Measurements from ENCODE around the gene MLH3.
"Not testable (repeated sequence)": the region's sequence is repeated elsewhere in the genome, so short reads cannot be mapped to it uniquely, and the experiment has no call there.

The MLH3 gene

GRCh38 chr14:75025876-75026275 lies 25.4 kb downstream of the MLH3 start:
- DNase-seq (ENCODE audit: low spot score) = no peak

DNA sequence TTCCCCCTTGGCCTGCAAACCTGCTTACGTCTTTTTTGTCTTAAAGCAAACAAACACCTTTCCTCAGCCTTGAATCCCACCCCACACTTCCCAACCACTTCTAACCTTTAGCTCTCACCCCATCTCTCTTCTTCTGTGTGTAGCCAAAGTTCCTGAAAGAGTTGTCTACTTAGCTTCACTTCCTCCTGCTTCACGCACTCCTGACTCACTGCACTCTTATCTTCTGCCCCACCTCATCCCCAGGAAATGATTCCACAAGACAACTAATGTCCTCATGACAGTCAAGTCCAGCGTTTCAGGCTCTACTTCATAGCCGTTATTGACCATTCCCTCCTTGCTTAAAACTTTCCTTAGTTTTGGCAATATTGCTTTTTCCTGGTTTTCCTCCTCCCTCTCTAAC lies 26.2 kb downstream of the MLH3 start:
- DNase-seq (ENCODE audit: low spot score) = peak; percentile 13

GRCh38 chr14:75023108-75023507 lies 28.2 kb downstream of the MLH3 start:
- no peak for DNase-seq (ENCODE audit: low spot score)

DNA sequence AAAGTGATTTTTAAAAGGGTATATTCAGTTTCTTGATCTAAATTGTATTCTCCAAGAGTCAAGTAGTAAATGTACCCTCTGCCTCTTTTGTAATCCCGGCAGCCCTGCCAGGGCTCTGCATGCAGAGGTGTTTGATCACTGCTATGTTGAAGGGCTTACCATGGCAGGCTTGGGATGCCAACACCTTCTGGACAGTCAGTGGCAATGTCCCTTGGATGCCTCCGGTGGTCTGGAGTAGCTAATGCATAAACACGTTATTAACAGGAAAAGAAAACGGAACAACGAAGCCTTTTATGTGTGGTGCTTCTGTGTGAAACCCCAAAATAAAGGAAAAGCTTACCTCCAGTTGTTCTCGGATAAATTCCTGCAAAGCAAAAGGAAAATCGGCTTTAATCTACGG lies 28.6 kb downstream of the MLH3 start:
- DNase-seq (ENCODE audit: low spot score) = no peak

- DNase-seq (ENCODE audit: low spot score) = no peak
Observed at GRCh38 chr14:75018694-75019093, 32.6 kb downstream of the MLH3 start.

DNA sequence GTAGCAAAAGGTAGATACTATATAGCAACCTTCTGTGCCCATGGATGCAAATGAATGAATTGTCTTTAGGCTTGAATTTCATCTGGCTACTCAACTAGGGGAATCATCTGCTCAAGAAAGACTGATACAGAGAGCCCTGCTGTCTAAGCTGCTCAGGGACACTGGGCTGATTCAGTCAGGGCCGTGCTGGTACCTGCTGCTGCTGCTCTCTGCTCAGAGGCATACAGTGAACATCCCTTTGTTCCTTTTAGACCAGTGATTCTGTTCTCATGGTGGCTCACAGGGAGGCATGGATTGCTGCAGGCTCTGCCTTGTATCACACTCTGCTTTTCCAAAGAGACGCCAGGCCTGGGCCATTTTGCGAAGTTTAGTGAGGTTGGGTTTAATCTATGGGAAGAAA lies 34.5 kb downstream of the MLH3 start:
- no peak for DNase-seq (ENCODE audit: low spot score)

- no peak for DNase-seq (ENCODE audit: low spot score)
Observed at GRCh38 chr14:75015496-75015895, 35.8 kb downstream of the MLH3 start.

DNA sequence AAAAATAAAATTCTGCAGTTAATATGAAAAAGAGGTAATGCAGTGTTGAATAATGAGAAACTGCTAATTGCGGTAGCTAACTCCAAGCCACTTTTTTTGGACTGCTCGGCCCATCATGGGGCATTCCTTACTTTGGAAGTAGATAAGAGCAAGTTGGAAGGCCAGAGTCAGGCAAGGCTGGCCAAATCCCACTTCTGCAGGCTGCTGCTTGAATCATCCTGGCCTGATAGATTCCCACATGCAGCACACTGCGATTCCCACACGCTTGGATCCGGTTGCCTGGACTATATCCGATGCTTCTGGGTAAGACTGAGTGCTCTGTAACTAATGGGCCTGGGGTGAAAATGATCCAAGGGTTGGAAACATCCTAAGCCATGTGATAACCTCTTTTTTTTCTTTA lies 38.0 kb downstream of the MLH3 start:
- no peak for DNase-seq (ENCODE audit: low spot score)

DNA sequence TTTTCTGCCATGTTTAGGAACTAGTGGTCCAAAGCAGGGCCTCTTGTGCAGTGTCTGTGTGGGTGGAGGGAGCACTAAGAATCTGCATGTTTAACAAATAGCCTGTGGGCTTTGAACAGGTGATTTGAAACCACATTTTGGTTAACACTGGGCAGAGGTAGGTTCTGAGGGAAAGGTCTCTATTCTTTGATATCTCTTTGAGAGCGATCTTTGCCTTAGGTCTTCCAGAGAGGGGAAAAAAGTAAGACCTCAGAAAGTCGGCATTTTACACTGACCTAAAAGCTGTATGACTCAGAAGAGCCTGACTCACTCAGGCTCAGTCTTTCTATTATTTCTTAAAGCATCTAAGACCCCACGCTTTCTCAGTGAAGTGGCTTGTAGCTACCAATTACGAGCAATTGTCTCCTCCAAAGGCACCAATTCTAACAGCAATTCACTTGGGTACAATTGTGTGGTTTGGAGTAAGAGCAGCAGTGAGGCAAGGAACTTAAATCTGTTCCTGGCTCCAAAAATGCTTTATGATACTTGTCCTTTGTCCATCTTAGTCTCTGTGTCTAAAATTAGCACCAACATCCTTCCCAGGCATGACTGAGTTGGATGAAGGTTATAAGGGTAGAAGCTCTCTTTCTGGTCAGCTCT lies 39.8 kb downstream of the MLH3 start:
- DNase-seq (ENCODE audit: low spot score) = peak; percentile 55

- DNase-seq (ENCODE audit: low spot score) = peak; percentile 29
Observed at GRCh38 chr14:75010472-75011093, 40.7 kb downstream of the MLH3 start.

DNA sequence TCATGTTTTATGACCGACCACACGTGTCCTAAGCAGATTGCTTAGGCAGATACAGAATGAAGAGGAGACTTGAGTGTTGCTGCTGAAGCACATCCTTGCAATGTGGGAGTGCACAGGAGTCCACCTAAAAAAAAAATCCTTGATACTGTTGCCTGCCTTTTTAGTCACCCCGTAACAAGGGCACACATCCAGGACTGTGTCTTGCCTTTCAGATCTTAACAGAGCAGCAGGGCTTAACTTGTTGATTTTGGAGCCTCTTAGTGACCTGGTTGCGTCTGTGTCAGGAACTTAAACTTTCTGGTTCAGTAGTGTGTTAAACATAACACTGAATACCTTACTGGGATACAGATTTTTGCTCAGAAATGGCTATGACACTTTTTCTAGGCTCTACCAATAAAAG lies 42.1 kb downstream of the MLH3 start:
- DNase-seq (ENCODE audit: low spot score) = no peak

GRCh38 chr14:75005357-75005756 lies 45.9 kb downstream of the MLH3 start:
- DNase-seq (ENCODE audit: low spot score) = no peak

DNA sequence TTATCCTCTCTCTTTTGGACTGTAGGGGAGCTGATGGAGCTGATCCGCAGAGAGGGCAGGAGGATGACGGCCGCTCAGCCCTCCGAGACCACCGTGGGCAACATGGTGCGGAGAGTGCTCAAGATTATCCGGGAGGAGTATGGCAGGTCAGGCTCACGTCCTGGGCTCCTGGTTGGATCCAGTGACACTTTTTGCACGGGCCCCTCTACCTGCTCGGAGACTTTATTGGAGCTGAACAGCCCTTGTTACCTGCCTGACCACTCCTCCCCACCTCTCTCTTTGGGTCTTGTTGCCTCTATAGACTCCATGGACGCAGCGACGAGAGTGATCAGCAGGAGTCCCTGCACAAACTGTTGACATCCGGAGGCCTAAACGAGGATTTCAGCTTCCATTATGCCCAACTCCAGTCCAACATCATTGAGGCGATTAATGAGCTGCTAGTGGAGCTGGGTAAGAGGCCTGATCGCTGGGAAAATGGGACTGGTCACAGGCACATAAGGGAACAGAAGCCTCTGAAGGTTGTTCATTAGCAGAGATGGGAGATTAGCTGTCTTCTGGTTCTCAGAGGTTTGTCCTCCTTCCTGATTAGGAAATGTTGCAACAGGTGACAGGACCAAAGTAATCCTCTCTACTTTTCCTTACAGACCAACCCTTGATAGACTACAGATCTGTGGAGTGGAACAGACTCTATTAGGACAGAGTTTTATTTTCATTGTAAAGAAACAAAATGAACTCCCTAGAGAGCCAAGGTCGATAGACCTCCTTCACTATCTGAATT lies 47.8 kb downstream of the MLH3 start:
- DNase-seq (ENCODE audit: low spot score) = no peak

GRCh38 chr14:75002392-75003249 lies 48.6 kb downstream of the MLH3 start, which contains the start of gene EIF2B2:
Gene EIF2B2 (plus strand): TSS chr14:75002921. CDS start chr14:75002991, 70 bp downstream.
- DNase-seq (ENCODE audit: low spot score) = peak; percentile 99

DNA sequence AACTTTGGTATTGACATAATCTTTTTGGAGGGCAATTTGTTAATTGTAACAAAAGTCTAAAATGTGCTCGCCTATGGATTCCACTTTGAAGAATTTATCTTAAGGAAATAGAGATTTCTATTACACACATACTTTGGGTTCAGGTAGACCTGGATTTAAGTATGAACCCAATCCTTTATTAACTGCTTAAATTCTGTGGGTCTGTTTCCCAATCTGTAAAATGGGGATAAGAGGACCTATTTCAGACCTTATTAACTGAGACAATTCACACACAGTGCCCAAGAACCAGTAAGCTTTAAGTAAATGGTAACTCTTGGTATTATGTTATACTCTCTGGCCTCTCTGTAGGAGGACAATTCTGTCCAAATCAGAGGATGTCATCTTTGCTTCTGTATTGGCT lies 49.4 kb downstream of the MLH3 start:
- no peak for DNase-seq (ENCODE audit: low spot score)

GRCh38 chr14:75001261-75001660 lies 50.0 kb downstream of the MLH3 start:
- DNase-seq (ENCODE audit: low spot score) = no peak

GRCh38 chr14:74995781-74996180 lies 55.5 kb downstream of the MLH3 start:
- not testable (repeated sequence) for DNase-seq (ENCODE audit: low spot score)

- not testable (repeated sequence) for DNase-seq (ENCODE audit: low spot score)
Observed at GRCh38 chr14:74994182-74994581, 57.1 kb downstream of the MLH3 start.

DNA sequence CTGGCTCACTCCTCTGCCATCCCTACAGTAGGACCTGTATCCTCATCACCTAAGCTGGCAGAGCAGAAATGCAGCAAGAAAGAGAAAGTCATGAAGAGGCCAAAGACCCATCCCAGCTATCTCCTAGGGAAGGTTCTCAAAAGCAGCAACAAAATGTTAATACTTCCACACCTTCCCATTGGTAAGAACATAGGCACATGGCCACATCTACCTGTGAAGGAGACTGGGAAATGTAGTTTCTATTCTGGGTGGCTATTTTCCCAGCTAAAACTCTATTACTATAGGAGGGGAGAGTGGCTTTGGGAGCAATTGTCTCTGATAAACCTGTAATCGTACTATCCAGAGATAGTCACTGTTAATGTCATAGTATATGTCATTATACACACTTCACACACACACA lies 62.3 kb downstream of the MLH3 start:
- DNase-seq (ENCODE audit: low spot score) = no peak

GRCh38 chr14:74988131-74988530 lies 63.1 kb downstream of the MLH3 start:
- DNase-seq (ENCODE audit: low spot score) = no peak

- no peak for DNase-seq (ENCODE audit: low spot score)
Observed at GRCh38 chr14:74985806-74986205, 65.5 kb downstream of the MLH3 start.

DNA sequence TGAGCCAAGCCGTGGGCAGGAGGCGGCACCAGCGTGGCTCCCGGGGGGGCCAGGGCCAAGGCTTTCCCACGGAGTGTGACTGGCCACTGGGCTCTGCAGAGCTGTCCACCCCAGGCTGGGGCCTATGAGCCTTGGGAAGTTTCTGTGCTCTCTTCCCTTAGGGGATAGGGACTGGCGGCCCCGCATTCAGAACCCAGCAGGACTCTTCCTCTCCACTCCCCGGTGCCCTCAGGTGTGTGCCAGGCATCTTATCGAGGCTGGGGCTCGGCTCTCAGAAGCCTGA lies 66.3 kb downstream of the MLH3 start:
- DNase-seq (ENCODE audit: low spot score) = no peak
